HFFc6 (cell line): Measurements from ENCODE around the gene SUCLG1. TPM values are rescaled to one million over a fixed set of nuclear protein-coding genes. Genes with fewer than 3 reads are reported as not detected.

Experiments used
- DNase-seq: peaks from one replicate; pipeline ENCODE4 v3.0.0-alpha.2; 2018
- H3K27ac Mint-ChIP-seq: 2 replicates; pipeline ENCODE4 v1.8.0; 2020; ENCODE audit warnings: mild to moderate bottlenecking, mixed read lengths
- H3K27me3 Mint-ChIP-seq: 2 replicates; pipeline ENCODE4 v1.8.0; 2021; ENCODE audit warnings: mild to moderate bottlenecking, moderate library complexity, mixed read lengths; ENCODE audit not compliant: insufficient read depth
- H3K36me3 Mint-ChIP-seq: 2 replicates; pipeline ENCODE4 v1.8.0; 2021; ENCODE audit warnings: low read depth, mixed read lengths
- H3K4me1 Mint-ChIP-seq: 2 replicates; pipeline ENCODE4 v1.8.0; 2020; ENCODE audit warnings: low read depth, mixed read lengths
- H3K4me3 Mint-ChIP-seq: 2 replicates; pipeline ENCODE4 v1.8.0; 2020; ENCODE audit warnings: mild to moderate bottlenecking, moderate library complexity, mixed read lengths
- H3K9me3 Mint-ChIP-seq: 2 replicates; pipeline ENCODE4 v1.8.0; 2020; ENCODE audit warnings: mild to moderate bottlenecking, mixed read lengths
- CTCF ChIP-seq: fragments of 200-600 bp; sonication (generic); IDR thresholded peaks from 2 replicates; pipeline ENCODE4 v1.5.0; 2021; ENCODE audit warnings: antibody characterized with exemption, mild to moderate bottlenecking
- total RNA-seq, 6 experiments: library from RNA; stranded (reverse); fragmentation: NEBNext Ultra II Directional; extraction: Animal tissue kit (Norgen Biotek cat#: 25700); gene quantifications; 2 replicates in 1 of 6; 3 replicates in 5 of 6; pipeline ENCODE4 v1.2.3, GENCODE V29; 2021

The SUCLG1 gene
- total RNA-seq, 6 experiments from 2014 or later, result 72.5 to 84.9 (median 79.2) TPM

- no peak for TF ChIP-seq CTCF
- Mint-ChIP-seq H3K27ac (peak overlapping the region; percentile 94), H3K4me3 (peak overlapping the region; percentile 82), H3K36me3 (no peaks in the 10 kb centered on the region), H3K27me3 (no peaks in the 10 kb centered on the region), H3K4me1 (peaks cover 47% of the 10 kb centered on the region), H3K9me3 (no peaks in the 10 kb centered on the region)
- peak; percentile 53 for DNase-seq
These were observed 35.0 kb upstream of the SUCLG1 start for GRCh38 chr2:84494070-84494469.

DNA sequence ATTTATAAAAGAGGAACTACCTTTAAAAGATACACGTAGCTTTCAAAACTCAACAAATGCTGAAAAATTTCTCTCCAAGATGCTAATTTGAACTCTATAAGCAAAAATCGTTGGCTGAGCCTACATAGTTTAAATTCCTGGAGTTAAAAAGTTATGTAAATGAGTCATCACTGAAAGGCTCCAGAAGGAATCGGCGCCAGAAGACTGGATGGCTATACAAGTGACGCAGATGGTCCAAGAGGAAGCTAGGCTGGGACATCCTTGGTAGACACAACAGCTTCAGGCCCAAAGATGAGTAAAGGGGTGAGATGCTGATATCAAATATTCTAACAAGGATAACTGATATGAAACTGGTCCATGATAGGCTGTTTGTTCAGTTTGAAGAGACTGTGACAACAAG is 34.4 kb upstream of the SUCLG1 start:
- peak overlapping the region; percentile 94 for H3K27ac Mint-ChIP-seq
- peak; percentile 88 for DNase-seq
- H3K9me3 Mint-ChIP-seq, result no peaks in the 10 kb centered on the region
- no peak for TF ChIP-seq CTCF
- no peaks in the 10 kb centered on the region for H3K27me3 Mint-ChIP-seq
- H3K4me1 Mint-ChIP-seq, result peaks cover 47% of the 10 kb centered on the region
- peak overlapping the region; percentile 82 for H3K4me3 Mint-ChIP-seq
- H3K36me3 Mint-ChIP-seq, result no peaks in the 10 kb centered on the region

- H3K4me3 Mint-ChIP-seq, result no peak overlapping the region
- peak; percentile 56 for TF ChIP-seq CTCF
- no peaks in the 10 kb centered on the region for H3K9me3 Mint-ChIP-seq
- DNase-seq, result peak; percentile 25
- 0 out of 2 replicates have a peak, but pooled peaks cover 2% of the 10 kb centered on the region for H3K27me3 Mint-ChIP-seq
- peaks cover 50% of the 10 kb centered on the region for H3K4me1 Mint-ChIP-seq
- H3K36me3 Mint-ChIP-seq, result no peaks in the 10 kb centered on the region
- peak overlapping the region; percentile 9; the same call in 1 of the 2 replicates for H3K27ac Mint-ChIP-seq
These were observed 33.5 kb upstream of the SUCLG1 start for GRCh38 chr2:84492571-84492970.

DNA sequence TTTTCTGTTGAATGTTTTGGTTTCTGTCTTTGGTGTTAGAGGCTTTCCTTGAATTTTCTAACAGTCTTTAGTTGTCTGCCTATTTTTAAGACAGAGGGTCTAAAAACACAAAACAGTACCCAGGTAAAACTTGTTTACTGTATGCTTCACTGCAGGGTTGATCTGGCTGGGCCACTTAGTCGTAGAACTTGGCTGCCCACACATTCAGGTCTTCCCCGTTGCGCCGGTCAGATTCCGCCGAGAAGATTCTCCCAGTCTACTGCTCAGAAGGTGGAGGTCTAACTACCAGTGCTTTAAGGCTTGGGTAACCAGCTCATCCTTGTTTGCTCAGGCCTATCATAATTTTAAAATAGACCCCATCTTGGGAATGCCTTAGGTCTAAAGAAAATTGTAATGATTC is 32.7 kb upstream of the SUCLG1 start:
- Mint-ChIP-seq H3K9me3 (no peaks in the 10 kb centered on the region), H3K4me3 (no peak overlapping the region), H3K4me1 (peaks cover 58% of the 10 kb centered on the region), H3K27ac (no peak overlapping the region), H3K27me3 (0 out of 2 replicates have a peak, but pooled peaks cover 4% of the 10 kb centered on the region), H3K36me3 (no peaks in the 10 kb centered on the region)
- TF ChIP-seq CTCF, result no peak
- DNase-seq, result no peak

DNA sequence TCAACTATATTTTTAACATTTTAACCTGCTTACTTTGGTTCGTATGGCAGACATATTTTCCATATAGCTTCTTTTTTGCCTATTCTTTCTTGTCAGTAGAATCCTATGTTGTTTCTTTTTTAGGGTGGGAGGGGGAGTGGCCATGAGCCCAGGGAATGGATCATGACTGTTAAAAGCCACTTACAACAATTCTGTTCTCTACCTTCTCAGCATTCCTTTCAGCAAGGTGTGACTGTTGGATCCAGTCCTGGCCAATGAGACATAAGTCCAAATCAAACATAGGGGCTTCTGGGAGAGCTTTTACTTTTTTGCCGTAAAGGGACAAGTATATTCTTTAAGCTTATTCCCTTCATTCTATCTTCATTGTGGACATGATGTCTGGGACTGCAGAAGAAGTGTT is 32.2 kb upstream of the SUCLG1 start:
- H3K36me3 Mint-ChIP-seq, result no peaks in the 10 kb centered on the region
- H3K4me3 Mint-ChIP-seq, result no peak overlapping the region
- no peak for TF ChIP-seq CTCF
- 0 out of 2 replicates have a peak, but pooled peaks cover 4% of the 10 kb centered on the region for H3K27me3 Mint-ChIP-seq
- DNase-seq, result no peak
- peaks cover 63% of the 10 kb centered on the region for H3K4me1 Mint-ChIP-seq
- H3K27ac Mint-ChIP-seq, result no peak overlapping the region
- H3K9me3 Mint-ChIP-seq, result no peaks in the 10 kb centered on the region
